Epithelial cell of esophagus (primary cell): ENCODE data around the gene NTM.
A peak's percentile ranks its signal among the peaks of the same experiment; 100 is the strongest.

Experiments used
- DNase-seq: peaks from one replicate; pipeline ENCODE4 v3.0.0; 2010; ENCODE audit warnings: low read depth
- H3K4me3 ChIP-seq: 2 replicates; pipeline ENCODE4 v1.5.1; 2011; ENCODE audit warnings: mild to moderate bottlenecking, low read length, control low read depth
- CTCF ChIP-seq: IDR thresholded peaks from 2 replicates; pipeline ENCODE4 v1.5.1; 2011; ENCODE audit warnings: low read depth, mild to moderate bottlenecking, low read length, control low read depth, inconsistent platforms; ENCODE audit not compliant: insufficient read depth; ENCODE audit errors: missing control alignments

Gene NTM

GRCh38 chr11:131973061-131973460 is 602.6 kb downstream of the NTM start:
- no peak for DNase-seq
- no peak overlapping the region for H3K4me3 ChIP-seq
- no peak for TF ChIP-seq CTCF

DNA sequence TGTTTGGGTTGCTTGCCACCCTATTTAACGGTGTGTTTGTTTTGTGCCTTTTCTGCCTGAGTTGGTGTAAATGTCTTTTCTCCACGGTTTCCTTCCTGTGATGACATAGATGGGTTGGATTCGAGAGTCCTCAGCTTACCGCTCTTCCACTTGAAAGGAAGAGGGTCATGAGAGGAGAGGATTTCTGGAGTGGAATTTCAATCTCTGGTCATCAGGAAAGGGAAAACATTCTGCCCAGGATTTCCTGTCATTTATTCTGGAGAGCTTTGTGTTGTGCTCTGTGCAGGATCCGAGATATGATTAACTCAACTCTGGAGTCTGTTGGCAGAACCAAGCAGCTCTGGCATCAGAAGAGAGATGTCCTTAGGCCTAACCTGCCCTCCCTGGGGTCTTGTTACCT is 605.2 kb downstream of the NTM start:
- TF ChIP-seq CTCF, result no peak
- no peak for DNase-seq
- H3K4me3 ChIP-seq, result no peak overlapping the region

DNA sequence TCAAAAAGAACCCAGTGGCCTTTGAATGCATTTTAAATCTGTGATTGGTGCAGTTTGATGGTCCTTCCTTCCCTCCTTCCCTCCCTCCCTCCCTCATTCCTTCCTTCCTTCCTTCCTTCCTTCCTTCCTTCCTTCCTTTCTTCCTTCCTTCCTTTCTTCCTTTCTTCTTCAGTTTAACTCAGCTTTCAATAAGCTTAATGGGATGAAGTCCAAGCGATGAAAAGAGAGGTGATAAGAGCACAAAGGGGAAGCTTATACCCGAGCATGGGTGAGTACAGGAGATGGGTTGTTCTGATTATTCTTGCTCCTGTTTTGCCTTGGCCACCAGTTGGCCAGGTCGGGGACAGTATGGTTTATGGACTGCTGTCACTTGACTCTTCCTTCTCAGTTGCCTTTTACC is 605.6 kb downstream of the NTM start:
- no peak for TF ChIP-seq CTCF
- no peak for DNase-seq
- H3K4me3 ChIP-seq, result no peak overlapping the region

DNA sequence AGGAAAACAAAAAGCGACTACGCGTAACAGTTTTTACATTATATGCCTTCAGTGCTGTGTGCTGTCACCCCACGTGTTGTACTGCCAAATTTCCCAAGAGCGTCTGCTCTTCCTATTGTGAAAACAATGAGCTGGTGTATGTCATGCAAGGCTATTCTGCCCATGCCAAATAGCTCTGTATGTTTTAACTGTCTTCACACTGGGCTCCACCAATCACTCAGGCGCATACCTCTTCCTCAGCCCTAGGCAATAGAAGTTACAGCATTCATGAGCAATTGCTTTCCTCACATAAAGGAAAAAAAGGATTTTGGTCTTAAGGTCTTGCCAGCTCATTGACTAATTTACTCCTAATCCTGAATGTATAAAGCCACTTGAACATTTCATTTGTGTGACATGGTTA is 606.8 kb downstream of the NTM start:
- TF ChIP-seq CTCF, result no peak
- DNase-seq, result peak; percentile 99
- no peak overlapping the region for H3K4me3 ChIP-seq

DNA sequence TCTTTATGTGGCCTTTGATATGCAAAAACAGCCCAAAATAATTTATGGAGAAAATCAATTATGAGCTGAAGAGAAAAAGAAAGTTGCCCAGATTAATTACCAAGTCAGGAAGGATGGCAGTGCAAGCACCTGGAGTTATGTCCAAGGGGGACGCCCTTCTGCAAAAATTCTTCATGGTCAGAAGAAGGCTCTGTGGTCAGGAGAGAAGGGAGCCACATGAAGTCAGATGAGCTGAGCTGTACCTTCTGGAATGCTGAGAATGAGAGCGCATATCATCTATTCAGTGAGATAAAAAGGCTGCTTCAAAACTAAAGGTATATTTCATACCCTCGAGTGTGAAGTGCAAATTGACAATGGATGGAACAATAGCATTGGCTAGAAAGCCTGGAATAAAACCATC is 607.4 kb downstream of the NTM start:
- no peak overlapping the region for H3K4me3 ChIP-seq
- TF ChIP-seq CTCF, result no peak
- DNase-seq, result peak; percentile 76

DNA sequence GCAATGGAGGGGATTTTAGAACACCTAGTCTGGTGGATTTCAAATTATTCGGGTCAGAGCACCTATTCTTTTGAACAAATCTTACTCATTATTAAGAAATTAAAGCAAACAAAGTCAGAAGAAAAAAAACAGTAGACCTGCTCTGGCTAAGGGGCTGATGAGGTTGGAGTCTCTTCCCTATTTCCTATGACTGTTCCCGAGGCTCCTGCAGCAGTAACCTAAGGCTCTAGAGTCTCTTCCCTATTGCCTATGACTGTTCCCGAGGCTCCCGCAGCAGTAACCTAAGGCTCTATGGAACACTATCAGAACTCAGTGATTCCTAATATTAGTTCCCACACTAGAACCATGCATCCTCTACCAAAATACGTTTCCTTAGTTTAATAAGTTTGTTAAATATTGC is 607.9 kb downstream of the NTM start:
- DNase-seq, result peak; percentile 36
- H3K4me3 ChIP-seq, result no peak overlapping the region
- TF ChIP-seq CTCF, result no peak

DNA sequence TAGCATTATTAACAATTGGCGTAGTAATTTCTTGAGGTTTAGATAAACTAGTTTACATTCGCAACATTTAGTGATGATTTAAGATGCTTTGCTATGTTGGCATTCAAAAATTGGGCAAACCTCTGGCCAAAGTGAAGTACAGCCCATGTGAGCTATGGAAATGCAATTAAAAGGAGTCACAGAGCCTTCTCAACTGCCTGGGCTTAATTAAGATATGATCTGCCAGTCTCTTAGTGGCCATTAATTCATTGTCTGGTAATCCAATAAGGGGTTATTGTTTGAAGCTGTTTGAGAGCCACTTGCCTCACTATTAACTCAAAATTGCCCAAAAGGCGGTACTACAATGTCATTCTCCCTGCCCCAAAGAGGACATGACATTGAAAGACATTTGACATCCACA is 608.9 kb downstream of the NTM start:
- DNase-seq, result no peak
- no peak overlapping the region for H3K4me3 ChIP-seq
- no peak for TF ChIP-seq CTCF
